Stimulated activated CD4-positive, alpha-beta T cell treated with anti-CD3 and anti-CD28 coated beads, Interleukin-4, amount 100 ng/mL, for 1 hour (primary cell): Measurements from ENCODE around the gene FGF6.

ENCODE experiments used
- DNase-seq: peaks from one replicate; pipeline ENCODE4 v3.0.0-alpha.2; 2020

FGF6 gene

DNA sequence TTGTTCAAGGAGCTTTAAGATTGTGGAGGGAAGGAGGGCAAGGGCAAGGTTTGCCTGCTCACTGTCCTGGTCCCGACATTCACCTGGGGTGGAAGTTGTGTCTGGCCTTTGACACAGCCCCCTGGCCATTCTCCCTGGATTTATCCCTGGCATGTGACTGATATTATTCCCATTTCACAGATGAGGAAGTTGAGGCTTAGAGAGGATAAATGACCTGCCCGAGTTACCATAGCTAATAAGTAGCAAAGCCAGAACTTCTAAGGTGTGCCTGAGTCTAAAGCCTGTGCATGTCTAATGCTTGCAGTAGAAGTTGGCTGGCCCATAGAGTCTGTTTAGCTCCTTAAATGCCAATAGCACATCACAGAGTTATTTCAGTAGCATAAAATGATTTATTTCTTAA, 720 bp upstream of the FGF6 start:
- DNase-seq = no peak

- DNase-seq = no peak
Observed at GRCh38 chr12:4444031-4444430, 1.6 kb downstream of the FGF6 start.

GRCh38 chr12:4443616-4444015, 2.0 kb downstream of the FGF6 start:
- no peak for DNase-seq

GRCh38 chr12:4441355-4442335, 4.0 kb downstream of the FGF6 start:
- DNase-seq = no peak

DNA sequence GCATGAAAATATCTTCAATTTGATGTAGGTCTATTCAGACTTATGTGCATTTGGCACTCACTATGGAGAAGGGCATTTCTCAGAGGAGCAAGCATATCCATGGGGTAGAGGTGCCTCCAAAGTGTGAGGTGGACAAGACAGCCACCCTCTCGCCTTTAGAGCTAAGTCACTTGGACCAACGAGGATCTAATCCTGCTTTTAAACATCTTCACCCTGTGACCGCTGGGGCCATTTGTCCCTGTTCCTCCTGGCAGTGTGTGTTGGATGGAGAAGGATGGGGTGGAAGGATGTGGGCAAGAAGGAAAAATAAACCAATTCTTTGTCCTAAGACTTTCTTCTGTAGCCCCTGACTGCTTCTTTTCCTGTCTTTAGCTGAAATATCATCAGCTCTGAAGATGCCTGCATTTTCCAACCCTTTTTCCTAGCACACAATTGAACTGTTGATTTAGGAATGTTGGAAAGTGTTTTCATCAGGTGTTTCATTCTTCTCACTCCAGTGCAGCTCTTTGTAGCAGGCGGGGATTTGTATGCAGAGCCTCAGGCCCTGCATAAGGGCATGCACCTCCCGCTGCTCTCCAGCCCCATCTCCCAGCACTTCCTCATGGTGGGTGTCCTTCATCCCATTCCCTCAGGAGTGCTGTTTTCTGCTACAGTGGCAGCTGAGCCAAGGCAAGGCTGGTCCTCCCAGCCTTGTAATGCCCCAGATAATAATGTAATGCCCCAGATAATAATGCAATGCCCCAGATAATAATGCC, 5.3 kb downstream of the FGF6 start:
- DNase-seq = no peak

- DNase-seq = no peak
Observed at GRCh38 chr12:4439736-4440135, 5.9 kb downstream of the FGF6 start.

GRCh38 chr12:4438834-4439596, 6.6 kb downstream of the FGF6 start:
- DNase-seq = no peak

DNA sequence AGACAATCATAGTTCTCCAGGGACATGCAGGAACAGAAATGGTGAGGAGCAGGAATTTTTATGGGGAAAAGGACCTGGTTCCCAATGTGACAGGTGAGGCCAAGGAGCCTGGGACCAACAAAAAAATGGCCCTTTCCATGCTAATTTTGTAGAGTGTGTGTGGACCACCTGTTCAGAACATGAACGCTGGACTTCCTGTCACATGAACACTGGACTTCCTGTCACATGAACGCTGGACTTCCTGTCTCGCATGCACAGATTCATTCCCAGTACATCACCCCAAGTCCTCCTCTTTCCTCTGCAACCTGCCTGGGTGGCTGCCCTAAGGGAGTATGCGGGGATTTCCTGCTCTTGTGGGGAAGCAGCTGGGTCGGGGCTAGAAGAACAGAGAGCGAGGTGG, 10.1 kb downstream of the FGF6 start:
- no peak for DNase-seq

DNA sequence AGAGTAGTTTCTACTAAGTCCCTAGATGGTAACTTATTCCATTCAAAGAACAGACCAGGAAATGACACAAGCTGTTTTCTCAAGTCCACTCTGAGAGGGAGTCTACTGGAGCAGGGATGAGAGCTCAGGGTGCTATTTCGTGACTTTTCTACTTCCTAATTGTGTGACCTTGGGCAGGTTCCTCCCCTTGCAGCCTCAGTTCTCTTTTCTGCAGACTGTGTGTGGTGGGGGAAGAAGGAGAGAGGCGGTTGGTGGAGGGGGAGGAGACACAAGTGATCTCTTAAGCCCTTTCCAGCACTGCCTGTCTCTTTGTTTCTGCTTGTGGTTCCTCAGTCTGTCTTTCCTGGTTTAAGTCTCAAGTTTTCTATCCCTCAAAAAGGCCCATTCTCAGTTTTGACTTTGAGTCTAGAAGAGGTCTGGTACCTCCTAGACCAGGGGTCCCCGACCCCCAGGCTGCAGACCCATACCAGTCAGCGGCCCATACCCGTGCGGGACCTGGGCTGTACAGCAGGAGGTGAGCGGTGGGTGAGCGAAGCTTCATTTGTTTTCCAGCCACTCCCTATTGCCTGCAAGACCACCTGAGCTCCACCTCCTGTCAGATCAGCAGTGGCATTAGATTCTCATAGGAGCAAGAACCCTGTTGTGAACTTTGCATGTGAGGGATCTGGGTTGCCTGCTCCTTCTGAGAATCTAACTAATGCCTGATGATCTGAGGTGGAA, 10.7 kb downstream of the FGF6 start:
- DNase-seq = no peak

DNA sequence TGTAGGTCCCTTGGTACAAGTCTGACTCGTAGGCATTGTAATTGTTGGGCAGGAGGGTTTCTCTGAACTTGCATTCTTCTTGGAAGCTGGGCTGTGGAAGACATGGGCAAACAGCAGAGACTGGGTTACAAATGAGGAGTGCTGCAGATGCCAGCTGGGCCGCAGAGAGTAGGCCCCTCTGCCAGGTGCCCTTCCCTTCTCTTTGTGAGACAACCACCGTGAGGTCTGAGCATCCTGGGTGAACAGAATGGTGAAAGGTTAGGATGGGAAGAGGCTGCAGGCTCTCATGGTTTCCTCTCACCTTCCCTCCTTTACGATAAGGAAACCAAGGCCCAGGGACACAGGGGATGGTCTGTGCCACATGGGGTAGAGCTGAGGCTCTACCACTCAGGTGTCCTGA, 11.3 kb downstream of the FGF6 start:
- DNase-seq = no peak

- no peak for DNase-seq
Observed at GRCh38 chr12:4433745-4434058, 11.9 kb downstream of the FGF6 start.

DNA sequence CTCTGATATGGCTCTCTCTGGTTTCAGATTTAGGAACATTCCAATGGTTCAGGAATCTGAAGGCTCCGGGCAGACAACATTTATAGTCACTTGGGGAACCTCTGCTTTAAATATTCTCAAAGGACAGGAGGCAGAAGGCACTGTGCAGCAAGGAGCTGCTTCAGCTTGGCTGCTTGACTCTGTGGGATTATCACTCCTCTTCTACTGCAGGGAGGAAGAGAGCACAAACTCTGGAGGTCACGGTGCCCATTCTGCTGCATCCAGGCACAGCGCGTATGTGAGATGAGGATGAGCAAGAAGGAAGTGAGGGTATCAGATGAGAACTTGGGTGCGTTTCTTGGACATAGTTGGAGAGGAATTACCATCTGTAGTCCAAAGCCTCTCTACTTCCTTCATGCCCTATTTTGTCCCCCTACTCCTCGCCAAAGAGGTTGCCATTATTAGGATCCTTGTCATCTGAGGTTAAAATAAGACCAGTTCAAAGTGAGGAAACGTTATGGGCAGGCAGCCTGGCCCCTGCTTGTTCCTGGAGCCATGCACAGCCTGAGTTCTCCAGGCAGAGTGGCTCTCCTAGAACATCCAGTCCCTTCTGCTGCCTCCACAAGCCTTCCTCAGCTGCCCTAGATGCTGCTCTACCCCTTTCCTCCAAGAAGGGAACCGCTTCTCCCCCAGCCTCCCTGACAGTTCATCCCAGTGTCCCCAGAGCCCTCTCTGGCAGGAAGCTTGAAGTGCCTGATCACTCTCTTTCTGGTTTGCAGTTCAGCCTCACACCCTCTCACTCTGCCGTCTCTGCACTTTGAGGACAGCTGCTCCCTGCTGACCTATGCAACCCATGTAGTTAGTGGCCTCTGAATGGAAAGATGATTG, 12.5 kb downstream of the FGF6 start:
- no peak for DNase-seq

DNA sequence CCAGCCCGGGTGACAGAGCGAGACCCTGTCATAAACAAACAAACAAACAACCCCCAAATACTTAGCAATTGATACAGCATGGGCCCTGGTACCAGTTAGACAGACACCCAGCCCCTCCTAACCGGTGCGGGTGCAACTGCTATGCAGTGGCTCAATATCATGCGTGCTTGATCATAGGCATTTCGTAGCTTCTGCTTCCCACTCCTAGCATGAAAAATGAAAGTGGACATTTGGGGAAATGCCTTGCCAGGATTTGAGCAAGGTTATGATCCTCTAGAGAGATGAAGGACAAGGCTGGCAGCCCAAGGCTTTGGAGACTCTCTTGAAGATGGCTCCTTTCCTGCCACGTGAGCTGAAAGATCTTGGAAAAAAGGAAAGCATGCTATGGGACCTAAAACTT, 13.7 kb downstream of the FGF6 start:
- no peak for DNase-seq

GRCh38 chr12:4431436-4431835, 14.2 kb downstream of the FGF6 start:
- DNase-seq = no peak

DNA sequence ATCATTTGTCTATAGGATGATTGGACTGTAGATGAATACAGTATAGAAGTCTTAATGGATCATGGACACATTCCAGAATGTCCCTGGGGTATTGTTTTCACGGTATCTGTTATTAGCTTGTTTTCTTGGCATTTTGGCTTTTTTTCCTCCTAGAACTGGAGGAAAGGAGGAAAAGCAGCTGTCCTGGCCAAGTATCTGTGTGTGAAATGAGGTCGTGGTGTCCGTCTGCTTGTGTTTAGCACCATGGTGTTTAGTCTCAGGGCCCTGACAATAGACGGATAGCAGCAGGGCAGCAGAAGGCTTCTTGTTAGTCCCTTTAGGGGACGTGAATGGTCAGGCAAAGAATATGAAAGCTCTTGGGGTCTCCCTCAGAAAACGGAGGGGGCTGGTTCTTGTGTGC, 21.2 kb downstream of the FGF6 start:
- no peak for DNase-seq

GRCh38 chr12:4423528-4424195, 22.0 kb downstream of the FGF6 start:
- no peak for DNase-seq

DNA sequence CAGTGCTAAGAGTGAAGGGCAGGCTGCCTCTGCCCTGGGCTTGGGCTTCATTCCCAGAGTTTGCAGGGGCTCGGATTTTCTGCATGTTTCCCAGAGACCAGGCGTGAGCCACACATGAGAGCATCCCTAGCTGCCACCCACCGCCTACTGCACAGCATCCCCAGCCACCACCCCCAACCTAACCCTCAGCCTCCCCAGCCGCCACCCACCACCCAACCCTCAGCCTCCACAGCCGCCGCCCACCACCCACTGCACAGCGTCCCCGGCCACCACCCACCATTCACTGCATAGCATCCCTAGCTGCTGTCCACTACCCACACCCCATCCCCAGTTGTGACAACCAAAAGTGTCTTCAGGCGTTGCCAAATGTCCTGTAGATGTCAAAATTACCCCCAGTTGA, 22.6 kb downstream of the FGF6 start:
- DNase-seq = no peak

GRCh38 chr12:4421590-4422031, 24.0 kb downstream of the FGF6 start:
- no peak for DNase-seq

DNA sequence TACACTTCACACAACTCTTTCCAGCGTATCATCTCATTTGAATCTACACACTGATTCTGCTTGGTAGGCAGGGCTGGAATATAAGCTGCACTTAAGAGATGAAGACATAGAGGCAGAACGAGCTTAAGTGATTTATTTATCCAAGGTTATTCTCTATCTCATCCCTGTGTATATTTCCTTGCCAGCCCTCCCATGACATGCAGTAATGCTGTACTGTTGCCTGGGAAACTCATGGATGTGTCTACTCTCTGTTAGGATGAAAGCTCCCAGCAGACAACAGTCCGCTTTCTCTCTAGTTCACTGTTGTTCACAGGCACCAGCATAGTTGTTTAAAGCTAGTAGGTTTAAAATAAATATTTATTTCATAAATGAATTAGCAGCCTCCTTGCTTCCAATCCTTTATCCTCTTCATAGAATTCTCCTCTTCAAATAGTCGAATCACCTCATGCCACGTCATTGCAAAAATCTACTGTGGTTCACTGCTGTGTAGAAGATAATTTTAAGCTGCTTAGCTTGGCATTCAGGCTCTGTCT, 25.4 kb downstream of the FGF6 start:
- DNase-seq = no peak

- no peak for DNase-seq
Observed at GRCh38 chr12:4418913-4419312, 26.7 kb downstream of the FGF6 start.

- DNase-seq = no peak
Observed at GRCh38 chr12:4417936-4418335, 27.7 kb downstream of the FGF6 start.
